Inferior parietal cortex (tissue), 1 donor: ENCODE results near the gene ORMDL3.

Source experiments
- DNase-seq: peaks from one replicate; pipeline ENCODE4 v3.0.0-alpha.2; 2016; ENCODE audit errors: extremely low spot score

ORMDL3 gene

DNA sequence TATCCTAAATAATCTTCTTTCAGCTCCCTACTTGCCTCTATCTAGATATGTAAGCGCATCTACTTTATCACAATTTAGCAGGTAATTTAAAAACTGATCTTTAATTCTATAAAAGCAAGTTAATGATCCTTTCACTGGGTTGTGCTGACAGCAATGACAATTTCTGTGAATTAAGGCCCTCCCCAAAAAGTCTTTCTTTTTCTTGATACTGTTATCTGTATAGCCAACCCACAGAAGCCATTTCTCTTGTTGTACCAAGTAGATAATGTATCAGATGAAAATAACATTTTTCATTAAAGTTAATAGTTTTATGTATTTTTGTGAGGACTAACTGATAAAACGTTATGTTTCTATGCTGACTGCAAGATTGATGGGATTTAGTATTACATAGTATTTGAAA lies 55.6 kb downstream of the ORMDL3 start:
- no peak for DNase-seq
